ENCODE data around the gene CLEC4A.
"Not testable (repeated sequence)": the region's sequence is repeated elsewhere in the genome, so short reads cannot be mapped to it uniquely, and the experiment has no call there.

The CLEC4A gene

GRCh38 chr12:8134398-8134930 lies 11.0 kb downstream of the CLEC4A start:
- DNase-seq = not testable (repeated sequence)

GRCh38 chr12:8141647-8142046 lies 18.2 kb downstream of the CLEC4A start:
- not testable (repeated sequence) for DNase-seq

GRCh38 chr12:8143261-8143660 lies 19.8 kb downstream of the CLEC4A start:
- no peak for DNase-seq

GRCh38 chr12:8145754-8146441 lies 22.5 kb downstream of the CLEC4A start:
- DNase-seq = no peak

- DNase-seq = no peak
Observed at GRCh38 chr12:8146442-8146771, 23.0 kb downstream of the CLEC4A start.

- no peak for DNase-seq
Observed at GRCh38 chr12:8154526-8154925, 31.1 kb downstream of the CLEC4A start.

- DNase-seq = peak; percentile 64
Observed at GRCh38 chr12:8156416-8156815, 33.0 kb downstream of the CLEC4A start.

GRCh38 chr12:8156845-8157244 lies 33.4 kb downstream of the CLEC4A start, which contains the start of gene ZNF705A:
TSS of gene ZNF705A (plus strand) at chr12:8157015. CDS start at chr12:8172626, 15,611 bp downstream.
- DNase-seq = peak; percentile 90

- no peak for DNase-seq
Observed at GRCh38 chr12:8157484-8158198, 34.2 kb downstream of the CLEC4A start.

GRCh38 chr12:8172911-8173310 lies 49.5 kb downstream of the CLEC4A start:
- not testable (repeated sequence) for DNase-seq

GRCh38 chr12:8179989-8180585 lies 56.7 kb downstream of the CLEC4A start:
- peak; percentile 58 for DNase-seq

GRCh38 chr12:8181271-8181670 lies 57.9 kb downstream of the CLEC4A start:
- DNase-seq = not testable (repeated sequence)

- DNase-seq = not testable (repeated sequence)
Observed at GRCh38 chr12:8182923-8183322, 59.5 kb downstream of the CLEC4A start.

GRCh38 chr12:8183346-8183745 lies 59.9 kb downstream of the CLEC4A start:
- DNase-seq = not testable (repeated sequence)

GRCh38 chr12:8184206-8184605 lies 60.8 kb downstream of the CLEC4A start:
- not testable (repeated sequence) for DNase-seq

- not testable (repeated sequence) for DNase-seq
Observed at GRCh38 chr12:8188088-8188487, 64.7 kb downstream of the CLEC4A start.

Measured in suppressor macrophage treated with lipopolysaccharide for 4 hours (primary cell).